Mesendoderm (in vitro differentiated cells): ENCODE data around the gene SAXO2.
"Not testable (repeated sequence)": the region's sequence is repeated elsewhere in the genome, so short reads cannot be mapped to it uniquely, and the experiment has no call there.

ENCODE experiments used
- DNase-seq: peaks from one replicate; pipeline ENCODE4 v3.0.0; 2013
- H2AK5ac ChIP-seq: 2 replicates; pipeline ENCODE4 v1.6.1; 2013; ENCODE audit warnings: low read length, inconsistent platforms
- H2BK120ac ChIP-seq: 2 replicates; pipeline ENCODE4 v1.6.1; 2013; ENCODE audit warnings: low read depth, mild to moderate bottlenecking, low read length, moderate library complexity, mixed read lengths
- H2BK15ac ChIP-seq: replicated peaks from 2 replicates; pipeline ENCODE4 v1.6.1; 2013; ENCODE audit warnings: low read depth, mild to moderate bottlenecking, moderate library complexity
- H2BK5ac ChIP-seq: 2 replicates; pipeline ENCODE4 v1.6.1; 2013; ENCODE audit warnings: low read length, inconsistent platforms
- H3K18ac ChIP-seq: 2 replicates; pipeline ENCODE4 v1.6.1; 2013; ENCODE audit warnings: mild to moderate bottlenecking, low read length, mixed read lengths
- H3K23ac ChIP-seq: one replicate; pipeline ENCODE4 v1.6.1; 2013; ENCODE audit warnings: low read length
- H3K27ac ChIP-seq: 2 replicates; pipeline ENCODE4 v1.5.1; 2013; ENCODE audit warnings: low read depth, mild to moderate bottlenecking, inconsistent platforms, low read length, moderate library complexity
- H3K27me3 ChIP-seq: 2 replicates; pipeline ENCODE4 v1.6.1; 2013; ENCODE audit warnings: low read length, control low read depth, mild to moderate bottlenecking, inconsistent platforms; ENCODE audit not compliant: insufficient read depth, poor library complexity
- H3K36me3 ChIP-seq: 2 replicates; pipeline ENCODE4 v1.6.1; 2013; ENCODE audit warnings: low read length, inconsistent platforms; ENCODE audit not compliant: control insufficient read depth, insufficient read depth
- H3K4ac ChIP-seq: one replicate; pipeline ENCODE4 v1.6.1; 2013; ENCODE audit warnings: low read depth, mild to moderate bottlenecking, low read length, moderate library complexity
- H3K4me1 ChIP-seq: 2 replicates; pipeline ENCODE4 v1.6.1; 2013; ENCODE audit warnings: low read depth, low read length, inconsistent platforms; ENCODE audit not compliant: control insufficient read depth
- H3K4me2 ChIP-seq: 2 replicates; pipeline ENCODE4 v1.6.1; 2013; ENCODE audit warnings: low read length
- H3K4me3 ChIP-seq: 2 replicates; pipeline ENCODE4 v1.5.1; 2013; ENCODE audit warnings: mild to moderate bottlenecking, low read length
- H3K56ac ChIP-seq: one replicate; pipeline ENCODE4 v1.6.1; 2013; ENCODE audit warnings: low read length
- H3K79me1 ChIP-seq: 2 replicates; pipeline ENCODE4 v1.6.1; 2013; ENCODE audit warnings: low read length, inconsistent platforms
- H3K79me2 ChIP-seq: 2 replicates; pipeline ENCODE4 v1.6.1; 2013; ENCODE audit warnings: mild to moderate bottlenecking, low read length; ENCODE audit not compliant: control insufficient read depth, insufficient read depth
- H3K9ac ChIP-seq: 2 replicates; pipeline ENCODE4 v1.6.1; 2013; ENCODE audit warnings: low read length, inconsistent platforms
- H4K5ac ChIP-seq: one replicate; pipeline ENCODE4 v1.6.1; 2013; ENCODE audit warnings: low read length
- H4K8ac ChIP-seq: one replicate; pipeline ENCODE4 v1.6.1; 2013; ENCODE audit warnings: low read depth, mild to moderate bottlenecking, control low read depth, low read length, moderate library complexity
- WGBS: extraction: QIAGEN DNeasy Blood & Tissue Kit; methylation state at CpG from one replicate; pipeline ENCODE4 v1.1.7; 2013; ENCODE audit warnings: low lambda C conversion rate, missing lambda C conversion rate; ENCODE audit not compliant: insufficient coverage; ENCODE audit errors: extremely low coverage; 5-methylcytosine and 5-hydroxymethylcytosine counted together

Gene SAXO2

GRCh38 chr15:82299511-82299914, 36.9 kb downstream of the SAXO2 start:
- H4K8ac ChIP-seq, H3K4me1 ChIP-seq, H2BK5ac ChIP-seq, H3K18ac ChIP-seq, H3K27ac ChIP-seq, H2AK5ac ChIP-seq, H3K23ac ChIP-seq, H3K27me3 ChIP-seq, DNase-seq, H3K36me3 ChIP-seq, H3K79me2 ChIP-seq, H2BK120ac ChIP-seq, H4K5ac ChIP-seq, H3K9ac ChIP-seq, H3K56ac ChIP-seq, H3K4ac ChIP-seq, H3K4me3 ChIP-seq, H3K79me1 ChIP-seq, H2BK15ac ChIP-seq, H3K4me2 ChIP-seq: not testable (repeated sequence)
- WGBS, result no CpG with 5 or more reads among the region's 6 CpGs

GRCh38 chr15:82300326-82300725, 37.7 kb downstream of the SAXO2 start:
- H3K18ac ChIP-seq, H3K4me3 ChIP-seq, H2BK15ac ChIP-seq, H3K9ac ChIP-seq, H3K4ac ChIP-seq, H3K23ac ChIP-seq, H4K8ac ChIP-seq, H4K5ac ChIP-seq, H2BK5ac ChIP-seq, H2BK120ac ChIP-seq, H3K79me1 ChIP-seq, H3K27ac ChIP-seq, H3K36me3 ChIP-seq, H2AK5ac ChIP-seq, DNase-seq, H3K4me2 ChIP-seq, H3K56ac ChIP-seq, H3K4me1 ChIP-seq, H3K79me2 ChIP-seq, H3K27me3 ChIP-seq: not testable (repeated sequence)
- no CpG with 5 or more reads among the region's 6 CpGs for WGBS

DNA sequence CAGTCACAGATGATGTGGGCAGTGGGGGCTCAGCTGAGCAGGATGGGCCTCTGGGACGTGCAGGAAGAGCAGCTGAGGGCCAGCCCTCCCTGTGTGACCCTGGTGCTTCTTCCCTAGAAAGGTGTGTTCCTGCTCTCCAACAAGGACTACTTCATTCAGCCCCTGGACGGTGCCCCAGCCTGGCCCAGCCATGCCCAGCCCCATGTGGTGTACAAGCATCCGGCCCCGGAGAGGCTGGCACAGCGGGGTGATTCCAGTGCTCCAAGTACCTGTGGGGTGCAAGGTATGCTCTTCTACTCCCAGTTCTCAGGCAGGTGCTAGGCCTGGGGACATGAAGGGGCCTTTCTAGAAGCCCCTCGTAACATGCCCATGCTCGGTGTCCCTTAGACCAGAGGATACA, 38.3 kb downstream of the SAXO2 start:
- no peaks in the 10 kb centered on the region for H3K79me2 ChIP-seq
- no peak overlapping the region for H3K56ac ChIP-seq
- no peak overlapping the region for H3K9ac ChIP-seq
- H3K79me1 ChIP-seq, result no peaks in the 10 kb centered on the region
- no peak overlapping the region for H3K18ac ChIP-seq
- DNase-seq, result no peak
- no peaks in the 10 kb centered on the region for H3K27me3 ChIP-seq
- H3K23ac ChIP-seq, result no peak overlapping the region
- no peak overlapping the region for H3K27ac ChIP-seq
- no peaks in the 10 kb centered on the region for H3K36me3 ChIP-seq
- no peak overlapping the region for H3K4me2 ChIP-seq
- H2BK15ac ChIP-seq, result no peak overlapping the region
- H2BK120ac ChIP-seq, result no peak overlapping the region
- WGBS, result no CpG with 5 or more reads among the region's 7 CpGs
- H3K4ac ChIP-seq, result no peak overlapping the region
- no peak overlapping the region for H2BK5ac ChIP-seq
- H4K5ac ChIP-seq, result no peak overlapping the region
- no peak overlapping the region for H2AK5ac ChIP-seq
- no peak overlapping the region for H3K4me3 ChIP-seq
- no peaks in the 10 kb centered on the region for H3K4me1 ChIP-seq
- H4K8ac ChIP-seq, result no peak overlapping the region

DNA sequence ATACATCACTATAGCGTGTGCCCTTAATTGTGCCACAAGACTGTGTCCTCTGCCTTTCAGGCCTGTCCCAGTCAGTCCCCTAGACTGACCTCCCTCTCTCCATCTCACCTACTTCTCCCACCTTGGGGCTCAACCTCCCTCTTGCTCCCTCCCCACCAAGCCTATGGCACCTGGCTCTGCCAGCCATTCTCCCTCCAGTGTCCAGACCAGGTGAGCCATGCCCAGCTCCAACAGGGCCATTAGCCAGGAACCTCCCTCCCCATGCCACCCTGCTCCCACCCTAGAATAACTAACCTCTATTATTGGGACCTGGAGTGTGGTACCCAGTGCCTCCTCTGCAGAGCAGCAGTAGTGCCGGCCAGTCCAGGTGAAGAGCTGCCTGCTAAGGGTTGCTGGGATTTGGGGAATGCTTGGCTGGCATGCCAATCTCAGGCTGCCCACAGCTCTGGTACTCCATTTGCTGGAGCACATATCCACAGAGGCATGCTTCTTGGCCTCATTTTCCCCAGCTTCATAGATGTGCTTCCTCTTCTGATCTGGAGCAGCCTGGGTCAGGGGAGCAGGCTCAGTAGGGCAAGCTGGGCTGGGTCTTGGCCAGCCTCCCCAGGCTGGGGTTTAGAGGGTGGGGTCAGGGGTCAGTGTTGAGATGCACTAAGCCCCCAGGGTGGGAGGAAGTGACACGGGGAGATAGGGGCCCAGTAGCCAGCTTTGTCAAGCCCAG, 38.8 kb downstream of the SAXO2 start:
- H3K23ac ChIP-seq, result no peak overlapping the region
- H3K18ac ChIP-seq, result no peak overlapping the region
- H3K9ac ChIP-seq, result no peak overlapping the region
- H2AK5ac ChIP-seq, result no peak overlapping the region
- H3K56ac ChIP-seq, result no peak overlapping the region
- no CpG with 5 or more reads among the region's 3 CpGs for WGBS
- no peak overlapping the region for H3K4ac ChIP-seq
- no peak overlapping the region for H2BK5ac ChIP-seq
- no peak overlapping the region for H2BK120ac ChIP-seq
- H3K36me3 ChIP-seq, result no peaks in the 10 kb centered on the region
- H3K4me3 ChIP-seq, result no peak overlapping the region
- H3K4me1 ChIP-seq, result no peaks in the 10 kb centered on the region
- no peak overlapping the region for H3K4me2 ChIP-seq
- H4K8ac ChIP-seq, result no peak overlapping the region
- no peak overlapping the region for H2BK15ac ChIP-seq
- no peaks in the 10 kb centered on the region for H3K79me2 ChIP-seq
- H3K27me3 ChIP-seq, result no peaks in the 10 kb centered on the region
- H3K79me1 ChIP-seq, result no peaks in the 10 kb centered on the region
- DNase-seq, result no peak
- H3K27ac ChIP-seq, result no peak overlapping the region
- H4K5ac ChIP-seq, result no peak overlapping the region

- Histone ChIP-seq H3K56ac (no peak overlapping the region), H2AK5ac (no peak overlapping the region), H3K4me1 (no peaks in the 10 kb centered on the region), H3K9ac (no peak overlapping the region), H2BK15ac (no peak overlapping the region), H3K27me3 (no peaks in the 10 kb centered on the region), H3K4me3 (no peak overlapping the region), H3K36me3 (no peaks in the 10 kb centered on the region), H3K79me1 (no peaks in the 10 kb centered on the region), H4K8ac (no peak overlapping the region), H3K23ac (no peak overlapping the region), H3K18ac (no peak overlapping the region), H3K79me2 (no peaks in the 10 kb centered on the region), H2BK5ac (no peak overlapping the region), H3K27ac (no peak overlapping the region), H4K5ac (no peak overlapping the region), H3K4me2 (no peak overlapping the region), H3K4ac (no peak overlapping the region), H2BK120ac (no peak overlapping the region)
- DNase-seq, result no peak
- WGBS, result no CpG with 5 or more reads among the region's 12 CpGs
Measured at GRCh38 chr15:82303956-82304777, 41.5 kb downstream of the SAXO2 start.
